ENCODE data around the gene COL17A1.

GRCh38 chr10:104120903-104121484, 35.3 kb upstream of the COL17A1 start:
- no peak for TF ChIP-seq CTCF (IDR thresholded peaks at IDR 0.05; ENCODE audit: low read length)
- TF ChIP-seq EZH2 (IDR thresholded peaks at IDR 0.05; ENCODE audit: borderline replicate concordance, low read length), result no peak
